ENCODE data around the gene USP3.
"Not testable (repeated sequence)": the region's sequence is repeated elsewhere in the genome, so short reads cannot be mapped to it uniquely, and the experiment has no call there.

Gene USP3

DNA sequence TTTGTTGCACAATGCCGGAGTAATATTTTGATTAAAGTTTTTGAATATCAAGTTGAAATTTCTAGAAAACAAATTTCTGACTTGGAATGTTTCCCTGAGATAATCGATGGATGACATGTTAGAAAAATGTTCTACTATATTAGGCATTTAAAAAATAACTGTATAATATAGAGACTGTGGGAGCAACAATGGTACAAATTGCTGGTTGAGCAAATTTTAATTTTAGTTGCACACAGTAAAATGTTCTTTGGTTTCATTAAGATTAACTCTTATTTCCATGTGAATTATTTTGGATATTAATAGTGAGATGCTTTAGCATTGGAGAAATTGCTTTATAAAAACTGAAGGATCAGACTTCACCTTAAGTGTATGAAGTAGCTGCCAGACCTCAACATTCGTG is 9.3 kb downstream of the USP3 start:
- no peak for DNase-seq

DNA sequence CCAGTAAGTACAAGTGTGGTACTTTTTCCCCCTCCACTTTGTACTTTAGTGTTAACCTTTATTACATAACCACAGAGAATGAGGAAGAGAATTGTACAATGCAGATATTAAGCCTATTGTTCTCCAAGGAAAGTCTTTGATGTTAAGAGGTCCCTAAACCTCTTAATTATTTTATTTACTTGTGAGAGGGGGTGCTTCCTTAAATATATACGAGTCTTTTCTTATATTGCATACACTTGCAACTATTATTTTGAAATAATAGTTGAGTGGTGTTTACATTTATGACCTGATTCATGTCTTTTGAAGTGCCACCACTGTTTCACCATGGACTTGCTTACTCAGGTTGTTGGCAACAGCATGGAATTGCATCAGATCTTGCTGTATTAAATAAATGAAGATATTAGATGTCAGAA is 10.1 kb downstream of the USP3 start:
- peak; percentile 81 for DNase-seq

DNA sequence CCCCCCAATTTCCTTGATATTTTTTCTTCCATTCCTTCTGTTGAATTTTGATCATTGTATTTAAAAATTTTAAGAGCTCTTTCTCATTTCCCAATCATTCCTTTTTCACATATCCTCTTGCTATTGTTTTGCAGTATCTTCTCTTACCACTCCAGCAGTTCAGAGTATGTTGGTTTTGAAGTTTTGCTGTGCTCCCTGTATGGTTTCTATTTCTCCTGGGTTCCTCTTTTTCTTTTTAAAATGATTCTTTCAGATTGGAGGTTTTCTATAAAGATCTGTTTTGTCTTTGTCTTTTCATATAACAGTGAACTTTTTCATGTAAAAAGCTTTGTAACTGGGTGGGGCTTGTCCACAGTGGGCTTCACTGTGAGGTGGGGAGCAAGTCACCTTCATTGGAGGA is 12.8 kb downstream of the USP3 start:
- DNase-seq, result no peak

DNA sequence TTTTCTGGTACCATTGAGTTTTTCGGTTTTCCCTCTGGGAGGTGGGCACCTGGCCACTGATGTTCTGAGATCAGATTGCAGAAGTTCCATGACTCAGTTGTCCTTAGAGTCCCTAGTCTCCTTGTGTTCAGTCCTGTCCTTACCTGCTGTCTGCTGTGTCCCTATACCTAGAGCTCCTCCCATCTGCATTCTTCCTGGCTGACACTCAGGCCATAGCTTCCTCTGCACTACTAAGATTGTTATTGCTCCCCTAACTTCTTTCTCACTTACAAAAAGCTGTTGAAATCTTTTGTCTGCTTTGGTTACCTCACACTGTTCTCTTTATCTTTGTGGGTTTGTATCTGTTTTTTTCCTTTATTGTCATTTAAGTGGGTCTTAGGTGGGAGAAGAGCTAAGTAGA is 13.2 kb downstream of the USP3 start:
- DNase-seq, result no peak

DNA sequence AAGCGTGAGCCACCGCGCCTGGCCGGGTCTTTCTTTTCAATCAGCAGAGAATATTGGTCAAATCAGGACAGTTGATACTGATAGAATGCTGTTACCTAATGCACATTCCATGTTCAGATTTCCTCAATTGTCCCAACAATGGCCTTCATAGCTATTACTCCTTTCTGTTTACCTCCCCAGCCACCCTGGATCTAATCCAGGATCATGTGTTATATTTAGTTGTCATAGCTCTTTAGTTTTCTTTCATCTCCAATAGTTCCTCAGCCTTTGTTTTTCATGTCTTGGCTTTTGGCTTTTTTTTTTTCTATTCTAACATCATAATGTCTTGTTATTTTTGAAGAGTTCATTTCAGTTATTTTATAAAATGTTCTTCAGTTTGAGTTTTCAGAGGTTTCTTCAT is 14.6 kb downstream of the USP3 start:
- no peak for DNase-seq

DNA sequence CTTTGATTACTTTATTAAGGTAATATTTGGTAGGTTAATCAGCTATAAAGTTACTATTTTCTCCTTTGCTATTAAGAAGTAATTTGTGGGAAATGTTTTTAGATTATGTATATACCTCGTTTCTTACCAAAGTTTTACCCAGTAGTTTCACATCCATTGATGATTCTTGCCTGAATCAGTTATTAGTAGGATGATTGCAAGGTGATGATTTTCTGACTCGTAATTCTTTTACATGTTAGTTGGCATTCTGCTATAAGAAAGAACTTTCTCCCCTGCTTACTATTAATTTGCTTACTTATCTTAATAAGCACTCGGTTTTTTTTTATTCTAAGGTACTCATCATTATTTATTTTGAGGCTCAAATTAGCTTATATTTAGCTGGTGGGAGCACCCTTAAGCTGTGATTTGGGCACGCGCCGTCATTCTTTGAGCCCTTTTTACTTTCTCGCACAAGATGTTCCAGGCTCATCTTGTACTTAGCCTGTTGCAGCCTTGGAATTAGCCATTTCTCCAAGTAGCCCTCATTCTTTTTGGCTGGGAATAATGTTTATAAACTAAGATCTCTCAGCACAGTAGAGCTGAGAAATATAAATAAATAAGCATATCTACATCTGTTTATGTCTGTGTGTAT is 15.3 kb downstream of the USP3 start:
- DNase-seq, result no peak

DNA sequence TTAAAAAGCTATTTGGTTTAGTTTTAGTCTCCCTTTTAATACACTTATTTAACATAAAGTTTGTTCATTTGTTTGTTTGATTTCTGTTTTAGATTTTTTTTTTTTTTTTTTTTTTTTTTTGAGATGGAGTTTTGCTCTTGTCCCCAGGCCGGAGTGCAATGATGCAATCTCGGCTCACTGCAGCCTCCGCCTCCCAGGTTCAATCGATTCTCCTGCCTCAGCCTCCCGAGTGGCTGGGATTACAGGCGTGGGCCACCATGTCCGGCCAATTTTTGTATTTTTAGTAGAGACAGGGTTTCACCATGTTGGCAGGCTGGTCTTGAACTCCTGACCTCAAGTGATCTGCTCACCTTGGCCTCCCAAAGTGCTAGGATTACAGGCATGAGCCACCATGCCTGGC is 16.1 kb downstream of the USP3 start:
- DNase-seq, result not testable (repeated sequence)

DNA sequence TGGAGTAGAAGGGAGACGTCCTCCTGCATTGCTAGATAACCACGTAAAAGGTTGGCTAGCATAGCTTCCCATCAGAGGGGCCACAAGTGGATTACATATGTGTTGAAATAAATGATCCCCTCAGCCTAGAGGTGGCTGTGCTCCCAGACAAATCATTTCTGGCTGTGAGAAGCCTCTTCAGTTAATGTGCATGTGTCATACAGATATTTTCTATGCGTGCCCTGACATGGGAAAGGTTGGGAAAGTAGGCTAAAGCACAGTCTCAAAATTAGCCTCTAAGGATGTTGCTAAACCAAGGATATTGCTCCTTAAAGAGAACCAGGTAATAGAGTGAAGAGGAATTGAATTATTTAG is 17.8 kb downstream of the USP3 start:
- DNase-seq, result no peak

DNA sequence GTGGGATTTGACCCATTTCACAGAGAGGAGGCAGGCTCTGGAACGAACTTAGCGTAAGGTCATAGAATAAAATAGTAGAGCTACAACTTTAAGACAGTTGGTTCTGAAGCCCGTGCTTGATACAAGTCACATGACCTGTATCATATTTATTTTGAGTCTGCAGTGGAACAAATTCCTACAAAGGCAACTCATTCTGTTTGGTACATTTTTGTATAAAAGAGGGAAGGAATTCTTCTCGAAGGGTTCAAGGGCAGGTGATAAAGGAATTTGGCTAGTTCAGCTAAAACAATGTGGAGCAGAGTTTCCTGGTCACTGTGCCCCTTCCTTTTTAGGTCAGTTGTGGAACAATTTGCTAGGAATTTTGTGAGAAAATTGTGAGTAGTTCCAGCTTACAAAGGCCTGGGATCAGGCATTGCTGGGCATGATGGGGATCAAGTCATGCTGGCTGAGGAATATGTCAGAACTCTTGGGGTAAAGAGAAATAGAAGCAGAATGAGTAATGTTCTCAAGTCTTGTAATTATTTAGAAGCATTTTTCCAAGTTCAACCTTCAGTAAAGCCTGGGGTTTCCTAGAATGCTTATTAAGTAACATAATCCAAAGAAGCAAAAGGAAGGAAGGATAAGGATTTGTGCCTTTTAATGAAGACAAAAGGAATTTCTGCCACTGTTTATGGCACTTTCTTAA is 19.1 kb downstream of the USP3 start:
- DNase-seq, result peak; percentile 40

DNA sequence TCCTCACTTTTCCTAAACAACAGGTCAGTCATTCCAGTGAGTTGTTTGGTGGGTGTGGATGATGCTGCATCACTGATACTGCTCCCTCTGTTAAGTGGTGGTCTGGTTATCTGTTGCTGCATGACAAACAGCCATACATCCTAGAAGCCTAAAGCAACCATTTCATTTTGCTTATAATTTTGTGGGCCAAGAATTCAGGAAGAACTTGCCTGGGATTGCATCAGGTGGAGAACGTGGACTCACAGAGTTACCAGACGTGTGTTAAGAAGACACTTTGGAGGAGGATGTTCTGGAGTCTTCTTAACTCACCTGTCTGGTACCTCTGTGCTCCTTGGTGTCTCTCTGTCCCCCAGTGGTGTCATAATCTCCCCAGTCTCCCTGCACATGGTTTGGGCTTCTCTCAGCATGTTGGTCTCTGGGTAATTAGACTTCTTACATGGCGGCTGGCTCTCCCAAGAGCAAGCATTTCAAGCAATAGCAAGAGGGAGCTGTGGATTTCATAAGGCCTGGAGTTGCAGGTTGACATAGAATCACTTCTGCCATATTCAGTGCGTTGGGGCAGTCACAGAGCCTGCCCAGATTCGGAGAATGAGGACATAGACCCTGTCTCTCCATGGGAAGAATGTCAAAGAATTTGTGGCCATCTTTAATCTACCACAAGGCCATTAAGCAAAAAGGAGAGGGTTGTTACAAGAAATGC is 20.1 kb downstream of the USP3 start:
- no peak for DNase-seq

DNA sequence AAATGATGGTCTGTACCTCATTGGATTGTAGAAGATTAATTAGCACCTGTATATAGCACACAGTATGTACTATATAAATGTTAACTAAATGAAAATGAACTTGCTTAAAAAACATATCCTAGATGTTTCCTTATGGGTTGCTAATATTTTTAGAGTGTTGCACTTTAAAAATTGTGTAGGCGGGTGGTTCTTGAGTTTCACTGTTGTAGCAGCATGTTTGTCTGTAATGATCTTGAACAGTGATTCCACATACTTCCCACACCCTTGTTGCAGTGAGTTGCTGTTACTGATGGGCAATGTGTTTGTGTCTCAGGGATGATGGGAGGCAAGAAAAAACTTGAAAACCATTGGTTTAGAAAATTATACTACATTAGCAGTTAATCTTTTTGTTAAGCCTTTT is 22.0 kb downstream of the USP3 start:
- no peak for DNase-seq

DNA sequence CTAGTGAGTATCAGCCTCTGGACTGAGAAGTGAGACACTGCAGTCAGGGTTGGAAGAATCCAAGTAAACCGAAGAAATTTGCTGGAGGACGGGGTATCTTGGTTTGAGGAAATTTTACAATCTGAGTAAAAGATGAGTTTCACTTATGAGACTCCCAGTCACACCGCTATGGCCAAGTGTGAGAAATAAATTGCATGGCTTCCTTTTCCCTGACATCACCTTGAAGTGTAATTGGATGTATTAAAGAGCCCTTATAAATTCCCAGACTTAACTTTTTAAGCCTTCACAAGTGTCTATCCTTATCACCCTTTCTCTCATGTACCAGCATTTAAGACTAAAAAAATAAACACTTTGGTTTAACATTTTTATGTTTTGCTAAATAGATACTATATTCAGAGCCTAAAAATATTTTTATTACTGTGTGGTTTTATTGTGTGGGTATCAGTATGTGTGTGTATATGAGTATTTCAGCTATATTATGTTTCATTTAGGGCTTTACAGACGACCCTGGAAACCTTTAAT is 23.8 kb downstream of the USP3 start:
- no peak for DNase-seq

DNA sequence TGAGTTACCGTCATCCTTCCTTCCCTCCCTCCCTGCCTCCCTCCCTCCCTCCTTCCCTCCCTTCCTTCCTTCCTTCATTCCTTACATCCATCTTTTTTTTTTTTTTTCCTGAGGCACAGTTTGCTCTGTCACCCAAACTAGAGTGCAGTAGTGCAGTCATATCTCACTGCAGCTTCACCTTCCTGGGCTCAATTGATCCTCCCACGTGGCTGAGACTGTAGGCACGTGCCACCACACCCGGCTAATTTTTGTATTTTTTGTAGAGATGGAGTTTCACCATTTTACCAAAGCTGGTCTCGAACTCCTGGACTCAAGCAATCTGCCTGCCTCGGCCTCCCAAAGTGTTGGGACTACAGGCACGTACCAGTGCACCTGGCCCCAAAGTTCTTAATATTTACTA is 25.8 kb downstream of the USP3 start:
- no peak for DNase-seq

DNA sequence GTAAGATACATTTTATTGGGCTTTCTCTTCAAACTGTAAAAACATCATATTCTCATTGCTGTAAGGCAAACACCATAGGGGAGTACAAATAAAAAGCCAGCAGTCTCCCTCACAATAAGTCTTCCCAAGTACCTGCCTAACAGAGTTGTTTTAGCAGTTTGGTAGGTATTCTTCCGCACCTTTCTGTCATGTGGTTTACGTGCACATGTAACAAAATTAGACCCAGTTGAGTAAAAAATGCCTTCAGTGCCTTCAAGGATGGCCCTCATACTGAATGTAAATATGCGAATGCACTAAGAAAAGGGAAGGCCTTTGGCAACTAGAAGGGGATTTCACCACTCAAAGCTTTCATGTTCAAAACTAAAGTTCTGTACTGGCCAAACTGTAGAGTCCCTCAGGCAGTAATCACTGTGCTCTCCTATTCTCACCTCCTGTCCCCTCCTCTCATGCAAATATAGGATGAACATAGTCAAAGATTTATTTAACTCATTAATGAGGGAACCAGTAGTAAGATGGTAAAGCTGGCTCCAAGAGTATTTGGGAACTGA is 26.4 kb downstream of the USP3 start:
- DNase-seq, result no peak

DNA sequence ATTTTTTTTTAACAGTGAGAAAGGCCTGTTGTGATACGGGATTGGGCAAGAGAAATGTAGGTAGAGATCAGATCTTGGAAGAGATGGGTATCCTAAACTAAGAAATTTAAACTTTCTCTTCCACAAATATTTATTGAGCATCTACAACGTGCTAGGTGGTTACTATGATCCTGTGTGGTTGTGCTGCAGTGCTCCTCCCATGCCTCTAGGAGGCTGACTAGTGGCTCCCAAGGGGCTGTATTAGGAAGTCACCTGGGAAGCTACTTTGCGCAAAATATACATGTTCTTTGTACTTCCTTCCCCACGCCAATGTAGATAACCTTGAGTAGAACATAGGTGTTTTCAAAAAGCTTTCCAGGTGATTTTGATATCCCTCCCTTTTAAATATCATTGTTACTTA is 27.2 kb downstream of the USP3 start:
- DNase-seq, result no peak

DNA sequence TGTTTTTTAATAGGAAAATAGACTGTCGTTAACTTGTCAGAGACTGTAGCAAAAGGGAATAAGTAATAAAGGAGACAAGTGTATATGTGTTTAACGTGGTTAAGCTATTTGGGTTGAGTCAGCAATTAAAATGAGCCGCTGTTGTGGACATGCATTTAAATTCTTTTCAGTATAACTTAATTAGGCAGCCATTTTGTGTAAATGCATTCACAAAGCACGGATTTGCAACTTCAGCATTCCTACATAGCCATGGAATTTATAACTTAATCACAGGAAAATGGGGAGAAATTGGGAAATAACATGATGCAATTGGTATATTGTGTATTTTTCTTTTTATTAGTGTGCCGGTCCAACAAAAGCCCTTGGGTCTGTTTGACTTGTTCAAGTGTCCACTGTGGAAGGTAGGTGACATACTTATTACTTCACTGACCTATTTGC is 27.9 kb downstream of the USP3 start:
- no peak for DNase-seq

DNA sequence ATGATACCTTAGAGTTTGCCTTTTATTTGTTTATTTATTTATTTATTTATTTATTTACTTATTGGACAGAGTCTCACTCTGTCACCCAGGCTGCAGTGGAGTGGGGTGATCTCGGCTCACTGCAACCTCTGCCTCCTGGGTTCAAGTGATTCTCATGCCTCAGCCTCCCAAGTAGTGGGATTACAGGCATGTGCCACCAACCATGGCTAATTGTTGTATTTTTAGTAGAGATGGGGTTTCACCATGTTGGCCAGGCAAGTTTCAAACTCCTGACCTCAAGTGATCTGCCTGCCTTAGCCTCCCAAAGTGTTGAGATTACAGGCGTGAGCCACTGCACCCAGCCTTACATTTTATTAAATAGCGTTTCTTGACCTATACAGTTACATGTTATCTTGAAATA is 30.5 kb downstream of the USP3 start:
- DNase-seq, result not testable (repeated sequence)

DNA sequence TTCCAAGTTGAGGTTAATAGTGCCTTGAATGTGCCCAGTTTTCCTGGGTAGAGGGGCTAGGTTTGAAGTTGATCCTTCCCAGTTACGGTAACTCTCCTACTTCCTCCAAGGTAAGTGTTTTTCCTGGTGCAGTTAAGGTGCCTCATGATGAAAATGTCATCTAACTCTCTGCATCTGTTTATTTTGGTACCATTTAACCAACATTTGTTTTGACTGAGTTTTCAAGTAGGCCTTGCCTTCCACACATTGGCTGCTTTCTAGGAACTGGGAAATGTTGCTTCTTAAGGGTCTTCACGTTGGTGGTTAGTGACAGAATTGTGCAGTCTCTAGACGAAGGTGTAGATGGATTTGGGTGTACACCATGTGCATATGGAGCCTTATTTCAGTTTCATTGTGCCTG is 31.3 kb downstream of the USP3 start:
- DNase-seq, result no peak

DNA sequence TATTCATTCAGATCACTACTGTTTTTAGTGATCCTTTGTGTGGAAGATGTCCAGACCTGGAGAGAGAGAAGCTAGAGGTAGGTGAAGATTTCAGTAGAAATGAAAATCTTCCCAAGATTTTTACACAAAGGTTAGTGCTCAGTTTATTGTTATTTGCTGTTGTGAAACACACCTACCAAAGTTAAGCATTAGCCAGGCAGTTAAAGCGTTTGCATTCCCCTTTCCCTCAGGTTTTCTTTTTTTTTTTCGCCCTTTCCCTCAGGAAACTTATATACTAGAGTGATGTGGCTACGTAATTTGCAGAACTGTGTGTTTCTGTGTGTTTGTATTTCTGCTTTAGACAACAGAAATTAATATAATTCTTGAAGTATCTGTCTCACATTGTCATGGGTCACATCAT is 34.5 kb downstream of the USP3 start:
- DNase-seq, result no peak

DNA sequence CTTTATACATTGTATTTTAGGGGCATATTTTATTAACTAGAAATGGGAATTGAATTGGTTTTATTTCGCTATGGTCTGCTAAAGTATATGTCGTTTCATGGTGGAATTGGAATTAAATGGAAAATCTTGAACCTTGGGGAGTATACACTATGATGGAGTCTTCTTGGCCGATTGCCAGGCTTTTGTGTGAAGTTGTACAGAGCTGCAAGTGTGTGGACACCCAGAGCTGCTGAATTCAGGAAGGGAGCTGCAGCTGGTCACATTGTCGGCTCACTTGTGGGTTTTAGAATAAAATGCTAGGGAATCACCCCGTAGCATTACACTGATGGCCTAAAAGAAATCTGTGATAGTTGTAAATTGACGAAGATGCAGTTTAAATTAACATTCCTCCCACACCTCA is 35.1 kb downstream of the USP3 start:
- DNase-seq, result no peak

DNA sequence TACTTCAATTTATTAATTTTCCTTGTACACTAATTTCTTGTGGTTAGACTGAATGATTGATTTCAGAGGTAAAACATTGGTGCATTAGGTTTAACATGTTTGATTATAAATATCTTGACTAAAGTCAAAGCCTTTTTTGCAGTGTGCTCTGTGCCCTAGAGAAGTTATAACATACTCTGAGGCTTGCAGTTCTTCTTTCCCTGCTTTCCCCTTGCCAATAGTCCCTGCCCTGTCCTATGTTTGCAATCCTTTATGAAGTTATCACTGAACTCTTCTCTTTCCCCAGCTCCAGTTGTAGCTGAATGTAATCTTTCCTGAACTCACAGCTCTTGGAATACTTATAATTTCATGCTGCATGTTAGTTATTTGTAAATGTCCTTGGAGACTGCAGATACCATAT is 35.6 kb downstream of the USP3 start:
- no peak for DNase-seq

DNA sequence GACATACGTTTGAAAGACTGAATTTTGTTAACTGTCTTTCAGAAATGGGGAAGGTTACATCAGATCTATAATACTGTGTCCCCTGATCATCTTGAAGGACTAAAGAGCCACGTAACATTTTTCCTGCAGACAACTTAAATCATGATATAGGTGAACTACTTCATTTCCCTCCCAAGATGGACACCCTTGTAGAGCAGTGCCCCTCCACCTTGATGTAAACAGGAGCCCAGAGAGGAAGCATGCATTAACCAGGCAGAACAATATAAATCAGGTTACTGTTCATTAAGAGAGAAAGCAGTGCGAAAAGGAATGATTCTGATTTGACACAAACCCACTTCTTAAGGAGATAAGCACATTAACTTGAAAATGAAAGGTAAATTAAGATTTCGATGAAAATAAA is 36.1 kb downstream of the USP3 start:
- no peak for DNase-seq

DNA sequence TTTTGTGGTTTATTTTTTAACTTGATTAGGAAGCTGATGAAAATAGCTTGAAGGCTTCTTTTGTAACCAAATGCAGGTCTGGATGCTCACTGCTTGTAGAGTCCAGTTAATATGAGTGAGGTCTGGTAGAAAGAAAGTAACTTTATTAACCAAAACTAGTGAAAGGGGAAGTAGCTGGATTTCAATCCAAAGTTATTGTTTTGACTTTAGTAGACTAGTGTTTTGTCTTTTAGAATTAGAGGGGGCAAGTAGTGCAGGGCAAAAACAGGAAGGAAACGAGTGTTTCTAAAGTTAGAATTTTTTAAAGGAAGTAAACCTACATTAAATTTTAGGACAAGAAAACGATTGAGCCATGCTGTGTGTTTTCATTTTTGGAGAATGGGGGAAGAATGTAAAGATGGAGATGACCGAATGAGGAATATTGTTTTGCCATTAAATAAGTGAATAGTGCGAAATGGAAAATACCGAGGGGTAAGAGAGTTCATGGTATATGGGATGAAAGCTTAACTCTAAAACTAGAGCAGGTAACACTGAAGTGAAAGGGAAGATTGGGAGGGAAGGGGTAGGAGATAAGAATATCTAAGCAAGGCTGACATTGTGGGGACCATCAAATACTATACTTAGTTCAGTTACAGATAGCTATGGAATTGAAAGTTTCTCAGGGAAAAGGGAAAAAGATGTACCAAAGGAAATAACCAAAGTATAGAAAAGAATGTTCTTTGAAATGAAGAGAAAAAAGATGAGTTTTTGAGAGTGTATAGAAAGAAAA is 40.0 kb downstream of the USP3 start:
- no peak for DNase-seq
